Common myeloid progenitor, CD34-positive (primary cell): ENCODE results near the gene APBB2.

Experiments used
- CTCF ChIA-PET: fragments of 350-600 bp; sonication (Branson Sonifier 250); formaldehyde crosslinking; loops from one replicate; lab custom pipeline; 2021; ENCODE audit warnings: antibody characterized with exemption; lab: Charles Lee
- POLR2A ChIA-PET: fragments of 350-600 bp; sonication (Branson Sonifier 250); formaldehyde crosslinking; loops from one replicate; lab custom pipeline; 2021; ENCODE audit warnings: antibody characterized with exemption; lab: Charles Lee
- DNase-seq, 3 donors: peaks; one replicate each; pipeline versions ENCODE4 v3.0.0 to v3.0.0-alpha.2; 2013
- H3K27ac ChIP-seq, 2 experiments: 1 replicate in 1 of 2; 2 replicates in 1 of 2; pipeline ENCODE4 v1.7.0; 2013; ENCODE audit warnings: inconsistent platforms in 2 of 2, low read length in 2 of 2, mild to moderate bottlenecking in 2 of 2, low read depth in 1 of 2, moderate library complexity in 1 of 2; ENCODE audit not compliant: severe bottlenecking in 2 of 2, insufficient read depth in 1 of 2, poor library complexity in 1 of 2
- H3K27me3 ChIP-seq, 5 experiments: replicated peaks in 2 of 5; 1 replicate in 3 of 5; 2 replicates in 2 of 5; pipeline versions ENCODE4 v1.6.1 to v1.7.0; 2013; ENCODE audit warnings: low read length in 4 of 5, mild to moderate bottlenecking in 2 of 5, moderate library complexity in 2 of 5, inconsistent platforms in 1 of 5; ENCODE audit not compliant: insufficient read depth in 5 of 5, control insufficient read depth in 4 of 5
- H3K36me3 ChIP-seq, 4 experiments: 1 replicate in 2 of 4; 2 replicates in 2 of 4; pipeline versions ENCODE4 v1.6.1 to v1.7.0; 2013; ENCODE audit warnings: low read length in 3 of 4, control low read depth in 1 of 4, mild to moderate bottlenecking in 1 of 4; ENCODE audit not compliant: control insufficient read depth in 4 of 4, insufficient read depth in 4 of 4
- H3K4me1 ChIP-seq, 4 experiments: 1 replicate in 3 of 4; 2 replicates in 1 of 4; pipeline versions ENCODE4 v1.6.1 to v1.7.1; 2013; ENCODE audit warnings: low read length in 3 of 4, mild to moderate bottlenecking in 3 of 4, control low read depth in 1 of 4, inconsistent platforms in 1 of 4, moderate library complexity in 1 of 4; ENCODE audit not compliant: control insufficient read depth in 4 of 4, insufficient read depth in 4 of 4; ENCODE audit errors: control extremely low read depth in 1 of 4
- H3K4me3 ChIP-seq, 7 experiments: 1 replicate in 4 of 7; 2 replicates in 3 of 7; pipeline versions ENCODE4 v1.5.1 to v1.7.0; 2013; ENCODE audit warnings: mild to moderate bottlenecking in 7 of 7, low read length in 6 of 7, moderate library complexity in 6 of 7, inconsistent platforms in 2 of 7, low read depth in 2 of 7, control low read depth in 1 of 7; ENCODE audit not compliant: insufficient read depth in 4 of 7, control insufficient read depth in 1 of 7; ENCODE audit errors: extremely low read depth in 1 of 7
- H3K9me3 ChIP-seq, 5 experiments: 1 replicate in 4 of 5; 2 replicates in 1 of 5; pipeline versions ENCODE4 v1.6.1 to v1.7.1; 2013; ENCODE audit warnings: low read length in 4 of 5, mild to moderate bottlenecking in 2 of 5, inconsistent platforms in 1 of 5, low read depth in 1 of 5, moderate library complexity in 1 of 5; ENCODE audit not compliant: control insufficient read depth in 4 of 5, insufficient read depth in 2 of 5; ENCODE audit errors: control extremely low read depth in 1 of 5
- WGBS: methylation state at CpG from one replicate; pipeline ENCODE4 v1.1.5; 2013; ENCODE audit not compliant: insufficient coverage; 5-methylcytosine and 5-hydroxymethylcytosine counted together

APBB2 gene

GRCh38 chr4:41108481-41108880 is 105.9 kb downstream of the APBB2 start:
- H3K36me3 ChIP-seq: no peaks in the 10 kb centered on the region
- no peaks in the 10 kb centered on the region for H3K4me1 ChIP-seq
- 100% methylated on average over 3 of the region's 3 CpGs for WGBS
- H3K4me3 ChIP-seq: no peak overlapping the region
- H3K27ac ChIP-seq: no peak overlapping the region
- peaks cover 0 to 2% (median 0%) of the 10 kb centered on the region in 5 experiments for H3K9me3 ChIP-seq
- no peaks in the 10 kb centered on the region for H3K27me3 ChIP-seq
- no peak for DNase-seq
- ChIA-PET CTCF (no interaction called here), POLR2A (no interaction called here)

DNA sequence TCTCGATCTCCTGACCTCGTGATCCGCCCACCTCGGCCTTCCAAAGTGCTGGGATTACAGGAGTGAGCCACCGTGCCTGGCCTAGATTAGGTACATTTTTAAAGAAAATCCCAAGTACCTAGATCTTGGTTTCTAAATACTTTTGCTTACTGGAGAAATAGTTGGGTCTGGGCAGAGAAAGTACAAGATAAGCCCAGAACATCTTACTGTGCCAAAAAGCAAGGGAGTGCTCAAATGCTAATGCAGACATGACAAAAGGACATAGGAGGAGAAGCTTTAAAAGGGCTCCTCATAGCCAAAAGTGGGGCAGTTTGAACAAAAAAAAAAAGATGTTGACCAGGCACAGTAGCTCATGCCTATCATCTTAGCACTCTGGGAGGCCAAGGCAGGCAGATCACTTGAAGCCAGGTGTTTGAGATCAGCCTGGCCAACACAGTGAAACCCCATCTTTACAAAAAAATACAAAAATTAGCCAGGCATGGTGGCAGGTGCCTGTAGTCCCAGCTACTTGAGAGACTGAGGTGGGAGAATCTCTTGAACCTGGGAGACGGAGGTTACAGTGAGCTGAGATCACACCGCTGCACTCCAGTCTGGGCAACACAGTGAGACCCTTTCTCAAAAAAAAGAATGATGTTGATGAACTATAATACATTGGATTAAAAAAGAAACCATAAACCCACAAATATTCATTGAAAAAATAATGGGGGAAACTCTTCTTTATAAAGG is 107.5 kb downstream of the APBB2 start:
- H3K36me3 ChIP-seq: no peaks in the 10 kb centered on the region
- no peaks in the 10 kb centered on the region for H3K27me3 ChIP-seq
- no peak overlapping the region for H3K4me3 ChIP-seq
- no peaks in the 10 kb centered on the region for H3K9me3 ChIP-seq
- H3K27ac ChIP-seq: no peak overlapping the region
- no peak for DNase-seq
- ChIA-PET CTCF (interaction anchor here (1.5 kb wide), 1 partner anchor 28 kb away, joined by 4 read pairs; no protein-coding TSS in a partner anchor), POLR2A (no interaction called here)
- H3K4me1 ChIP-seq: no peaks in the 10 kb centered on the region
- WGBS: 65% methylated on average over 4 of the region's 7 CpGs

GRCh38 chr4:41106081-41106480 is 108.3 kb downstream of the APBB2 start:
- POLR2A ChIA-PET: no interaction called here

DNA sequence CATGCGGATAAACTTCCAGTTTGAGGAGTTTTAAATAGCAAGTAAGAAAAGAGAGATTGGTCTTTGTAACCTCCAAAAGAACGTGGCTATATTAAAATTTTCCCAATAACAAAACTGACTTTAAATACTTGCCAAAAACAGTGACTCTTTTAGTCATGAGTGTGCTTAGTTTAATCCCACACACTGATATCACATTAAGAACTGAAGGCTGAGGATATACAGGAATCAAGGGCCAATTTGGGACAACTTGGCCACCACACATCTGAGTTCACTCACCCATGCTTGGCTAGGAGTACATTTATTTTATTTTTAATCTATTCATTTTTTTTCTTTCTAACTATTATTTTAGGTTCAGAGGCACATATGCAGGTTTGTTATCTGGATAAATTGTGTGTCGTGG is 110.2 kb downstream of the APBB2 start:
- no peak for DNase-seq
- CTCF ChIA-PET: interaction anchor here (0.7 kb wide), 1 partner anchor 144 kb away, joined by 3 read pairs; no protein-coding TSS in a partner anchor
- H3K4me3 ChIP-seq: no peak overlapping the region
- H3K27ac ChIP-seq: no peak overlapping the region
- no peaks in the 10 kb centered on the region for H3K4me1 ChIP-seq
- POLR2A ChIA-PET: no interaction called here
- no peaks in the 10 kb centered on the region for H3K36me3 ChIP-seq
- WGBS: no CpG with 5 or more reads among the region's 3 CpGs
- H3K27me3 ChIP-seq: no peaks in the 10 kb centered on the region
- no peaks in the 10 kb centered on the region for H3K9me3 ChIP-seq

More at GRCh38 chr4:41106081-41106480, 108.3 kb downstream of the APBB2 start:
- no peaks in the 10 kb centered on the region for H3K4me1 ChIP-seq
- H3K36me3 ChIP-seq: no peaks in the 10 kb centered on the region
- DNase-seq: no peak
- CTCF ChIA-PET: interaction anchor here (1.5 kb wide), 1 partner anchor 28 kb away, joined by 4 read pairs; no protein-coding TSS in a partner anchor
- no peak overlapping the region for H3K27ac ChIP-seq
- no peaks in the 10 kb centered on the region for H3K9me3 ChIP-seq
- H3K4me3 ChIP-seq: no peak overlapping the region
- no peaks in the 10 kb centered on the region for H3K27me3 ChIP-seq

GRCh38 chr4:41103657-41104056 is 110.7 kb downstream of the APBB2 start:
- Histone ChIP-seq H3K27me3 (no peaks in the 10 kb centered on the region), H3K36me3 (no peaks in the 10 kb centered on the region), H3K9me3 (no peaks in the 10 kb centered on the region), H3K4me1 (no peaks in the 10 kb centered on the region), H3K27ac (no peak overlapping the region), H3K4me3 (no peak overlapping the region)
- DNase-seq: no peak
- CTCF ChIA-PET: interaction anchor here (0.7 kb wide), 1 partner anchor 145 kb away, joined by 3 read pairs; no protein-coding TSS in a partner anchor
- WGBS: 100% methylated on average over 2 of the region's 3 CpGs
- POLR2A ChIA-PET: no interaction called here

DNA sequence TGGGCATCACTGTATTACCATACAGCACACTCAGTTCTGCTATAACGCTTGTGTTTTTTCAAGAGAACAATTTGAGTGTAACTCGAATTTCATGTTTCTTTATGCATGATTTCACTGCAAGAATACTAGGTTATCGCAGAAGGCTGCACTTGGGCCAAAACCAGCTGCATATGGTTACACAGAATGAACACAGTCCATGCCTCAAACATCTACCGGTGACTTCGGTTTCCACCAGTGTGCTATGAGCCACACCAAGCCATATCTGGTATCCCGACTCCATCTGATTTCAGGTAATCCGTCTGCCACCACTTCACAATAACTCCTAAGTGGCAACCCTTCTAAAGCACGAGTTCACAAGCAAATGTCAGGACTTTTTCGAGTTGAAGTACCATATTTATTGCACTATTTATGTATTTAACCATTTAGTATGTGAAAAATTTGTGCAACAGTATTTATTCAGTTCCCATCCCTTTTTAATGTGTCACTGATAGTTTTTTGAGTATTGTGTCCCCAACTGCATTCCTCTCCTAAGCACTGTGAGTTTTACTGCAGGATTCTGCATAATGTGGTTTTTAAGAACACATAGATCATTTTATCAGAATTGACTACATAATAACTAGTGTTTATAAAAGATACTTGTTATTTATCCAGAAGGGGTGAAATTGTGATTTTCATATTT is 111.8 kb downstream of the APBB2 start:
- Histone ChIP-seq H3K4me3 (no peak overlapping the region), H3K27ac (no peak overlapping the region), H3K36me3 (no peaks in the 10 kb centered on the region), H3K4me1 (no peaks in the 10 kb centered on the region), H3K27me3 (no peaks in the 10 kb centered on the region), H3K9me3 (no peaks in the 10 kb centered on the region)
- POLR2A ChIA-PET: no interaction called here
- DNase-seq: no peak
- CTCF ChIA-PET: no interaction called here
- WGBS: 97% methylated on average over 7 of the region's 9 CpGs
